Trophoblast cell (in vitro differentiated cells and primary cell): ENCODE measurements around the gene NLRC3.

ENCODE experiments used
- DNase-seq, 2 donors: peaks; one replicate each; pipeline ENCODE4 v3.0.0-alpha.2; 2016
- H2AFZ ChIP-seq: 2 replicates; pipeline ENCODE4 v1.6.1; 2013; ENCODE audit warnings: low read length, moderate library complexity, mild to moderate bottlenecking; ENCODE audit not compliant: insufficient read depth, poor library complexity
- H2AK5ac ChIP-seq: 2 replicates; pipeline ENCODE4 v1.6.1; 2013; ENCODE audit warnings: mild to moderate bottlenecking, low read length
- H2BK120ac ChIP-seq: 2 replicates; pipeline ENCODE4 v1.6.1; 2013; ENCODE audit warnings: low read length, mild to moderate bottlenecking, moderate library complexity; ENCODE audit not compliant: insufficient read depth, poor library complexity
- H2BK12ac ChIP-seq: 2 replicates; pipeline ENCODE4 v1.6.1; 2013; ENCODE audit warnings: mild to moderate bottlenecking, low read length, moderate library complexity
- H2BK5ac ChIP-seq: 2 replicates; pipeline ENCODE4 v1.6.1; 2013; ENCODE audit warnings: low read length, low read depth, moderate library complexity, mild to moderate bottlenecking; ENCODE audit not compliant: poor library complexity
- H3K14ac ChIP-seq: 2 replicates; pipeline ENCODE4 v1.6.1; 2013; ENCODE audit warnings: mild to moderate bottlenecking, low read length
- H3K18ac ChIP-seq: 2 replicates; pipeline ENCODE4 v1.6.1; 2013; ENCODE audit warnings: mild to moderate bottlenecking, low read length
- H3K23ac ChIP-seq: 2 replicates; pipeline ENCODE4 v1.6.1; 2013; ENCODE audit warnings: low read length
- H3K27ac ChIP-seq: 2 replicates; pipeline ENCODE4 v1.5.1; 2013; ENCODE audit warnings: low read depth, mild to moderate bottlenecking, inconsistent platforms, low read length, moderate library complexity
- H3K27me3 ChIP-seq: 2 replicates; pipeline ENCODE4 v1.6.1; 2013; ENCODE audit warnings: inconsistent platforms, mild to moderate bottlenecking, low read length, moderate library complexity; ENCODE audit not compliant: insufficient read depth
- H3K36me3 ChIP-seq, 2 experiments: 1 replicate in 1 of 2; 2 replicates in 1 of 2; pipeline ENCODE4 v1.6.1; 2013; ENCODE audit warnings: low read length in 2 of 2, mild to moderate bottlenecking in 2 of 2, moderate library complexity in 1 of 2; ENCODE audit not compliant: insufficient read depth in 2 of 2, control insufficient read depth in 1 of 2
- H3K4ac ChIP-seq: 2 replicates; pipeline ENCODE4 v1.6.1; 2013; ENCODE audit warnings: low read depth, mild to moderate bottlenecking, low read length, moderate library complexity
- H3K4me1 ChIP-seq, 2 experiments: 1 replicate in 1 of 2; 2 replicates in 1 of 2; pipeline ENCODE4 v1.6.1; 2013; ENCODE audit warnings: low read length in 2 of 2, mild to moderate bottlenecking in 2 of 2, moderate library complexity in 1 of 2; ENCODE audit not compliant: insufficient read depth in 2 of 2, control insufficient read depth in 1 of 2
- H3K4me2 ChIP-seq: 2 replicates; pipeline ENCODE4 v1.6.1; 2013; ENCODE audit warnings: inconsistent platforms, mild to moderate bottlenecking, low read length, moderate library complexity
- H3K4me3 ChIP-seq: 2 replicates; pipeline ENCODE4 v1.5.1; 2013; ENCODE audit warnings: mild to moderate bottlenecking, low read depth, low read length, inconsistent platforms
- H3K79me1 ChIP-seq: one replicate; pipeline ENCODE4 v1.6.1; 2013; ENCODE audit warnings: low read length
- H3K79me2 ChIP-seq: 2 replicates; pipeline ENCODE4 v1.6.1; 2013; ENCODE audit warnings: low read length, mild to moderate bottlenecking; ENCODE audit not compliant: control insufficient read depth, insufficient read depth, poor library complexity
- H3K9ac ChIP-seq: 2 replicates; pipeline ENCODE4 v1.6.1; 2013; ENCODE audit warnings: mild to moderate bottlenecking, low read length
- H3K9me3 ChIP-seq: 2 replicates; pipeline ENCODE4 v1.6.1; 2013; ENCODE audit warnings: low read depth, mild to moderate bottlenecking, control low read depth, inconsistent platforms, low read length; ENCODE audit not compliant: insufficient read depth
- H4K12ac ChIP-seq: 2 replicates; pipeline ENCODE4 v1.6.1; 2013; ENCODE audit warnings: low read depth, mild to moderate bottlenecking, low read length, moderate library complexity
- H4K8ac ChIP-seq: 2 replicates; pipeline ENCODE4 v1.6.1; 2013; ENCODE audit warnings: low read depth, mild to moderate bottlenecking, low read length, moderate library complexity
- H4K91ac ChIP-seq: one replicate; pipeline ENCODE4 v1.6.1; 2013; ENCODE audit warnings: low read depth, mild to moderate bottlenecking, low read length, moderate library complexity
- WGBS: extraction: QIAGEN DNeasy Blood & Tissue Kit; methylation state at CpG from one replicate; pipeline ENCODE4 v1.1.7; 2013; ENCODE audit warnings: missing lambda C conversion rate; ENCODE audit not compliant: insufficient read length, insufficient coverage; ENCODE audit errors: extremely low coverage; 5-methylcytosine and 5-hydroxymethylcytosine counted together

The NLRC3 gene

GRCh38 chr16:3599922-3600321 lies 22.7 kb upstream of the NLRC3 start:
- Histone ChIP-seq H2AFZ (no peak overlapping the region), H3K27ac (no peak overlapping the region), H3K23ac (no peak overlapping the region), H2BK12ac (no peak overlapping the region), H3K79me2 (no peaks in the 10 kb centered on the region), H4K12ac (no peak overlapping the region), H3K4ac (no peak overlapping the region), H3K4me3 (no peak overlapping the region), H3K27me3 (no peaks in the 10 kb centered on the region), H3K4me2 (no peak overlapping the region), H3K36me3 (peaks cover 54 to 63% of the 10 kb centered on the region in 2 experiments), H3K18ac (no peak overlapping the region), H2BK120ac (no peak overlapping the region), H4K91ac (no peak overlapping the region), H3K9ac (no peak overlapping the region), H3K79me1 (no peaks in the 10 kb centered on the region), H2AK5ac (no peak overlapping the region), H3K9me3 (peaks cover 18% of the 10 kb centered on the region), H3K14ac (no peak overlapping the region), H4K8ac (no peak overlapping the region), H2BK5ac (no peak overlapping the region), H3K4me1 (no peaks in the 10 kb centered on the region)
- no peak for DNase-seq
- no CpG with 5 or more reads among the region's 4 CpGs for WGBS

GRCh38 chr16:3599121-3599520 lies 21.9 kb upstream of the NLRC3 start:
- Histone ChIP-seq H3K27ac (no peak overlapping the region), H3K18ac (no peak overlapping the region), H3K4me2 (no peak overlapping the region), H3K9me3 (peaks cover 21% of the 10 kb centered on the region), H3K4me1 (no peaks in the 10 kb centered on the region), H3K4ac (no peak overlapping the region), H3K23ac (no peak overlapping the region), H3K27me3 (no peaks in the 10 kb centered on the region), H2BK5ac (no peak overlapping the region), H4K8ac (no peak overlapping the region), H2BK120ac (no peak overlapping the region), H2AFZ (no peak overlapping the region), H2BK12ac (no peak overlapping the region), H3K14ac (no peak overlapping the region), H3K36me3 (peaks cover 60 to 68% of the 10 kb centered on the region in 2 experiments), H3K4me3 (no peak overlapping the region), H2AK5ac (no peak overlapping the region), H3K79me1 (no peaks in the 10 kb centered on the region), H4K12ac (no peak overlapping the region), H4K91ac (no peak overlapping the region), H3K9ac (no peak overlapping the region), H3K79me2 (no peaks in the 10 kb centered on the region)
- no peak for DNase-seq
- no CpG with 5 or more reads among the region's 8 CpGs for WGBS

GRCh38 chr16:3598236-3598635 lies 21.0 kb upstream of the NLRC3 start:
- no peak overlapping the region for H3K4me3 ChIP-seq

GRCh38 chr16:3597676-3598075 lies 20.5 kb upstream of the NLRC3 start:
- no peak overlapping the region for H2AFZ ChIP-seq
- no peak overlapping the region for H3K4me3 ChIP-seq
- H3K9ac ChIP-seq, result no peak overlapping the region
- no peak overlapping the region for H4K12ac ChIP-seq
- no peaks in the 10 kb centered on the region for H3K79me1 ChIP-seq
- WGBS, result no CpG with 5 or more reads among the region's 17 CpGs
- H2BK120ac ChIP-seq, result no peak overlapping the region
- no peaks in the 10 kb centered on the region for H3K27me3 ChIP-seq
- H3K79me2 ChIP-seq, result no peaks in the 10 kb centered on the region
- H3K18ac ChIP-seq, result no peak overlapping the region
- H3K23ac ChIP-seq, result no peak overlapping the region
- no peak overlapping the region for H3K4ac ChIP-seq
- H2AK5ac ChIP-seq, result no peak overlapping the region
- H3K4me2 ChIP-seq, result no peak overlapping the region
- H3K9me3 ChIP-seq, result peaks cover 20% of the 10 kb centered on the region
- no peak overlapping the region for H2BK12ac ChIP-seq
- H3K14ac ChIP-seq, result no peak overlapping the region
- H3K36me3 ChIP-seq, result peaks cover 49 to 62% of the 10 kb centered on the region in 2 experiments
- no peak overlapping the region for H4K8ac ChIP-seq
- no peak overlapping the region for H3K27ac ChIP-seq
- H3K4me1 ChIP-seq, result no peaks in the 10 kb centered on the region
- DNase-seq, result no peak
- no peak overlapping the region for H2BK5ac ChIP-seq
- no peak overlapping the region for H4K91ac ChIP-seq

More at GRCh38 chr16:3598236-3598635, 21.0 kb upstream of the NLRC3 start:
- Histone ChIP-seq H4K8ac (no peak overlapping the region), H3K4me1 (no peaks in the 10 kb centered on the region), H3K9me3 (peaks cover 20% of the 10 kb centered on the region), H3K27ac (no peak overlapping the region), H2BK12ac (no peak overlapping the region), H3K27me3 (no peaks in the 10 kb centered on the region), H3K9ac (no peak overlapping the region), H3K79me1 (no peaks in the 10 kb centered on the region), H3K36me3 (peaks cover 53 to 65% of the 10 kb centered on the region in 2 experiments), H4K91ac (no peak overlapping the region), H2BK5ac (no peak overlapping the region), H3K4me2 (no peak overlapping the region), H3K79me2 (no peaks in the 10 kb centered on the region), H3K23ac (no peak overlapping the region), H3K18ac (no peak overlapping the region), H3K14ac (no peak overlapping the region), H2AK5ac (no peak overlapping the region), H2AFZ (no peak overlapping the region), H2BK120ac (no peak overlapping the region), H3K4ac (no peak overlapping the region), H4K12ac (no peak overlapping the region)
- no CpG with 5 or more reads among the region's 12 CpGs for WGBS
- no peak for DNase-seq
